Stomach smooth muscle (tissue), 2 donors: ENCODE measurements around the gene SH2D5.

Experiments used
- H3K27ac ChIP-seq: one replicate; pipeline ENCODE4 v1.7.0; 2013; ENCODE audit warnings: mild to moderate bottlenecking, low read length, inconsistent platforms
- H3K27me3 ChIP-seq, 2 donors: one replicate each; pipeline ENCODE4 v1.7.0; 2013; ENCODE audit warnings: low read length in 2 of 2; ENCODE audit not compliant: insufficient read depth in 2 of 2, control insufficient read depth in 1 of 2
- H3K36me3 ChIP-seq, 2 donors: one replicate each; pipeline ENCODE4 v1.7.0; 2013; ENCODE audit warnings: low read length in 2 of 2; ENCODE audit not compliant: control insufficient read depth in 2 of 2, insufficient read depth in 2 of 2
- H3K4me1 ChIP-seq: one replicate; pipeline ENCODE4 v1.7.0; 2013; ENCODE audit warnings: low read length; ENCODE audit not compliant: control insufficient read depth, insufficient read depth
- H3K4me3 ChIP-seq, 2 donors: one replicate each; pipeline ENCODE4 v1.7.0; 2013; ENCODE audit warnings: low read length in 2 of 2
- H3K9ac ChIP-seq, 2 donors: one replicate each; pipeline ENCODE4 v1.7.0; 2013; ENCODE audit warnings: low read length in 2 of 2, mild to moderate bottlenecking in 1 of 2
- H3K9me3 ChIP-seq, 2 donors: one replicate each; pipeline ENCODE4 v1.7.0; 2013; ENCODE audit warnings: low read length in 2 of 2; ENCODE audit not compliant: control insufficient read depth in 2 of 2
- donor health status: healthy.
- donor health status: Pancreatic carcinoma.

Gene SH2D5

DNA sequence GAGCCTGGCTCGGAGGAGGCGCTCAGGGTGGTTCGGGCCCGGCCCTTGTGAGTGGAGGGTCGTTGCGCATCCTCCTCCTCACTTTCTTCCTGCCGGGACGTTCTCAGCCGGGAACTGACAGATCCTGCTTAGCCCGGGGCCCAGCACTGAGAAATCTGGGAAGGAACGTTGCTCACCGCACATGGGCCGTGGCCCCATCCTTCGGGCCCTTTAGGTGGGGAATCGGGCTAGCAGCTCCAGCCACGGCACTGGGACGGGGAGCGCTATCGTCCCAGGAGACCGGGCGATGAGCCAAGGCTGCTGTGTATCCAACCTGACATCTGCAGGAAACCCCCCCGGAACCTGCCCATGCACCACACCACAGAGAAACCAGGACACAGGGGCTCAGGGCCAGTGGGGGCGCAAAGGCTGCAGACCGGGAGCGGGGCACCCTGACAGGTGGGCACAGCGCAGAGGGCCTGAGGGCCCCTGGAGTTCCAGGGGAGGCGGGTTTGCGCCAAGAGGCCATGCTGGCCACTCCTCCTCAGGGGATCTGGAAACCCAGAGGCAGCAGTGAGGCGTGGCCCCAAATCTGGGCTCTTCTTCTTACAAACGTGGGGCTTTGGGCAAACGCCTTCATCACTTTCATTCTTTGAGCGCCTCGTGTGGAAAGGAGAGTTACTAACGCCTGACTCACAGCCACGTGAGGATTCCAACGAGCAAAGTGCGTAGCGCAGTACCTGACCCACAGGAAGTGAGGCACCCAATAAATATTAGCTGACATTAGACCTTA, at the start of gene SH2D5:
Gene SH2D5, minus strand, starts transcription at position 116 of the 772 bp plus-strand sequence. CDS start 4,659 bp downstream, outside the sequence.
- Histone ChIP-seq H3K36me3 (peaks cover 6 to 8% of the 10 kb centered on the region in 2 donors), H3K4me1 (peaks cover 29% of the 10 kb centered on the region), H3K27me3 (peaks cover 20 to 29% of the 10 kb centered on the region in 2 donors), H3K27ac (no peak within 1 kb of the TSS), H3K9ac (peak within 1 kb of the TSS; percentile 60 to 65), H3K9me3 (no peaks in the 10 kb centered on the region), H3K4me3 (peak within 1 kb of the TSS; percentile 84 to 93)

DNA sequence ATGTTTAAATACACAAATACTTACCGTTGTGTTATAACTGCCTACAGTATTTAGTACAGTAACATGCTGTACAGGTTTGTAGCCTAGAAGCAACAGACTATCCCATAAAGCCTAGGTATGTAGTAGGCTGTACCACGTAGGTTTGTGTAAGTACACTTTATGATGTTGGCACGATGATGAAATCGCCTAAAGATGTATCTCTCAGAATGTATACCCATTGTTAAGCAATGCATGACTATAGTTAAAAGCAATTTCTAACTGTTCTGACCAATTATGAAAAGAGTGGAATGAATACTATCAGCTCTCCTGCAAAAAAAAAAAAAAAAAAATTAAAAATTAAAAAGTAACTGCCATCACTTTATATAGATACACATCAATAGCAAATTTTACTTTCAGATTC, 43.2 kb upstream of the SH2D5 start:
- Histone ChIP-seq H3K27ac (no peak overlapping the region), H3K4me3 (no peak overlapping the region), H3K27me3 (no peaks in the 10 kb centered on the region), H3K9me3 (no peaks in the 10 kb centered on the region), H3K4me1 (no peaks in the 10 kb centered on the region), H3K9ac (no peak overlapping the region), H3K36me3 (peaks cover 22 to 36% of the 10 kb centered on the region in 2 donors)

DNA sequence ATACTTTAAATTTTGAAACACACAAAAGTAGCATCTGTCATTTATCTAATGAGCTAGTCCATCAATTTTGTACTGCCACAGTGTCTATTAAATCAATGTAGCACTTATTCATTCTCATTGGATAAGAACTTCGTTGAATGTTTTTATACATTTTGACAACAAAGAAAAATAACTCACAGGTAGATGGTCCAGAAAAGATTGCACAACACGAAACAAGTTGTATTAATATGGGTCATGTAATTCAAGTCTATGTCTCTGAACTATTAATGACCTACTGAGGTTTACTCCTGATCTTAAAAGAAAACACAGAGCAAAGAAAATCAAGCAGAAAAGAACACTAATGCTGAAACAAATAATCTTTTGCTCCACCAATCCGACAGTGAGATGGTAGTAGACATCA, 39.3 kb upstream of the SH2D5 start:
- Histone ChIP-seq H3K36me3 (peaks cover 39 to 56% of the 10 kb centered on the region in 2 donors), H3K27ac (no peak overlapping the region), H3K4me3 (no peak overlapping the region), H3K9me3 (no peaks in the 10 kb centered on the region), H3K4me1 (no peaks in the 10 kb centered on the region), H3K9ac (no peak overlapping the region), H3K27me3 (no peaks in the 10 kb centered on the region)

DNA sequence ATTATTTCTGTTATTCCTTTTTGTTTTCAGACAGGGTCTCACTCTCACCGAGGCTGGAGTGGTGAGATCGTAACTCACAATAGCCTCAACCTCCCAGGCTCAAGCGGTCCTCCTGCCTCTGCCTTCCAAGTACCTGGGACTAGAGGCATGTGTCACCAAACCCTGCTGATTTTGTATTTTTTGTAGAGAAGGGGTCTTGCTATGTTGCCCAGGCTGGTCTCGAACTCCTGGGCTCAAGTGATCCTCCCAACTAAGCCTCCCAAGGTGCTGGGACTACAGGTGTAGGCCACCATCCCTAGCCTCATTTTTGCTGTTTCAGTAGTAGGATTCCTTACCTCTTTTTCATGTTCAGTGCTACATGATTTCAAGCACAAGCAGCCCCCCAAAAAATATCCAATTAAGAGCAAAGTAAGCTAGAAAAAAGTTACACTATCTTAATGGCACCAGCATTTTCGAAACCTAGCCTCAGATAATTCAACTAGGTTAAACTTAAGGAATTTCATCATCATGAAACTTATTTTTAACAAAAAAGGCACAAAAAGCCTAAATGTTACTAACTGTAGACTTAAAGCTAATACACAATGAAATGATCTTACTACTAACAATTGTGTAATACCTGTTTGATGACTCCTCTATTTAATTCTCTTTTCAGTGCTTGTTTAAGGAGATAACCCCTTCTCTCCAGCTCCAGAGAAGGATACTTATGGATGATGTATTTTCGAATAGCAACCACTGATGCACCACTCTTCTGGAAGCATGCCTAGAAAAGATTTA, 38.0 kb upstream of the SH2D5 start:
- Histone ChIP-seq H3K4me1 (no peaks in the 10 kb centered on the region), H3K27me3 (no peaks in the 10 kb centered on the region), H3K36me3 (peaks cover 44 to 56% of the 10 kb centered on the region in 2 donors), H3K9me3 (no peaks in the 10 kb centered on the region), H3K27ac (no peak overlapping the region), H3K4me3 (no peak overlapping the region), H3K9ac (no peak overlapping the region)

DNA sequence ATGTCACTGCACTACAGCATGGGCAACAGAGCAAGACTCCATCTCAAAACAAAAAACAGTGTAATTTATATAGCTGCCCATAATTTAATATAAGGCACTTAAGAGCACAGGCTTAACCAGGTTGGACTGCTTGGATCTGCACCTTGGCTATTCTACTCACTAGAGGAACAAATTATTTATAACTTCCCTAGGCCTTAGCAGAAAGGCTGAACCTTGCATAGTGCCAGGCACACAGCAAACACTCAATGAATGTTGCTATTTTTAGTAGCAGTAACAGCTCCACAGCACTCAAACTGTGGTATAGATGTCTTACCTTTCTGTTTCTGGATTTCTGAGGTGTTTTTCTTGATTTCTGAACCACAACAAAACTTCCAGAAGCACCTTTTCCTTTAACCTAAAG, 34.8 kb upstream of the SH2D5 start:
- Histone ChIP-seq H3K27me3 (no peaks in the 10 kb centered on the region), H3K4me1 (no peaks in the 10 kb centered on the region), H3K9ac (no peak overlapping the region), H3K9me3 (no peaks in the 10 kb centered on the region), H3K4me3 (no peak overlapping the region), H3K36me3 (peaks cover 49% of the 10 kb centered on the region in 2 donors), H3K27ac (no peak overlapping the region)

DNA sequence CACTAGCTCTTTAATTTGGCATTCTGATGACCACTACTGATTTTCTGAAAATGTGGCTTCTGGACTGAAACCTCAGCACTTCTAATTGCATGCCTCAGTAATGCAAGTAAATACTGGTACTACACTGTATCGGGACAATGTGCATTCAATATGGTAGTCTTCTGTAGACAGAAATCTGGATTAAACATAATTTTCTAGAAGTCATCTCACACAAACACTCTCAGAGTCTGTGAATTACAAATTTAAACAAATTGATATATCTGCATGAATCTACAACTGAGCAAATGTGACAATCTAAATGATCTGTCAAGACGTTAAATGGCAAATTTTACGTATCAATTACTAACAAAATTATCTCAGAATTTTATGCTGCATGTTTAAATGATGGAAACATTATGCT, 30.9 kb upstream of the SH2D5 start:
- Histone ChIP-seq H3K9ac (no peak overlapping the region), H3K36me3 (peaks cover 35 to 60% of the 10 kb centered on the region in 2 donors), H3K27me3 (no peaks in the 10 kb centered on the region), H3K27ac (no peak overlapping the region), H3K4me1 (no peaks in the 10 kb centered on the region), H3K4me3 (no peak overlapping the region), H3K9me3 (no peaks in the 10 kb centered on the region)

DNA sequence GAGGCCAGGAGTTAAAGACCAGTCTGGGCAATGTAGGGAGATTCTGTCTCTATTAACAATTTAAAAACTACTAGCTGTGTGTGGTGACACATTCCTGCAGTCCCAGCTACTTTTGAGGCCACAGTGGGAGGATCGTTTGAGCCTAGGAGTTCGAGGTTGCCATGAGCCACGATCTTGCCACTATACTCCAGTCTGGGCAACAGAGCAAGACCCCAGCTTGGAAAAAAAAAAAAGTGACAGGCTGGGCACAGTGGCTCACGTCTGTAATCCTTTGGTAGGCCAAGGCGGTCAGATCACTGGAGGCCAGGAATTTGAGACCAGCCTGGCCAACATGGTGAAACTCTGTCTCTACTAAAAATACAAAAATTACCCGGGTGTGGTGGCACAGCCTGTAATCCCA, 27.8 kb upstream of the SH2D5 start:
- Histone ChIP-seq H3K27ac (no peak overlapping the region), H3K4me3 (no peak overlapping the region), H3K36me3 (peaks cover 41 to 56% of the 10 kb centered on the region in 2 donors), H3K27me3 (no peaks in the 10 kb centered on the region), H3K4me1 (no peaks in the 10 kb centered on the region), H3K9me3 (no peaks in the 10 kb centered on the region), H3K9ac (no peak overlapping the region)

DNA sequence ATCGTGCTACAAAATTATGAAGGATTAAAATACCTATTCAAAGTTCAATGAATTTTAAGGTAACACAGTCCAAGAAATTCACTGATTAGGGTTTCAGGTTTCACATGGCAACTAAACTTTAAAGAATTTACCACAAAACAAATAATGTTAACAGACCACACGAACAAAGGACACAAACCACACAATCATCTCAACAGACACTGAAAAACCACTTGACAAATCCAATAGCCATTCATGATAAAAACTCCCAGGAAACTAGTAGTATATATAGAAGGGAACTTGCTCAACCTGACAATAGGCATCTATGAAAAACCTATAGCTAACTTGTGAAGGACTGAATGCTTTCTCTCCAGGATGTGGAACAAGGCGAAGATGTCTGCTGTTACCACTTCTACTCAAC, 21.1 kb upstream of the SH2D5 start:
- Histone ChIP-seq H3K4me3 (no peak overlapping the region), H3K36me3 (peaks cover 20 to 33% of the 10 kb centered on the region in 2 donors), H3K9ac (no peak overlapping the region), H3K4me1 (no peaks in the 10 kb centered on the region), H3K27ac (no peak overlapping the region), H3K9me3 (no peaks in the 10 kb centered on the region), H3K27me3 (no peaks in the 10 kb centered on the region)

DNA sequence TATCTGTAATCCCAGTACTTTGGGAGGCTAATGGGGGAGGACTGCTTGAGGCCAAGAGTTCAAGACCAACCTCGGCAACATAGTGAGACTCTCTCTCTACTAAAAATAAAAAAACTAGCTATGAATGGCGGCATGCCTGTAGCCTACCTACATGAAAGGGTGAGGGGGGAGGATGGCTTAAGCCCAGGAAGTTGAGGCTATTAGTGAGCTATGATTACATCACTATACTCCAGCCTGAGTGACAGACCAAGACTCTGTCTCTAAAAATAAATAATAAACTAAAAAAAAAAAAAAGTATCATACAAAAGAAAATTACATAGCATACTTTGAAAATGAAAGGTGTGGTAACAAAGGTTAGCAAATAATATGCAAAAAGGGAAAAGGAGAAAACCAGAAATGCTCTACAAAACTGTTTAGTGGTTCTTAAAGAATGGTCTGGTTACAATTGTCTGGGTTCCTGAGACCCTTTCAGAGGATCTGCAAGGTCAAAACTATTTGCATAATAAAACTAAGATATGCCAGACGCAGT, 19.0 kb upstream of the SH2D5 start:
- no peaks in the 10 kb centered on the region for H3K27me3 ChIP-seq
- no peak overlapping the region for H3K27ac ChIP-seq
- no peak overlapping the region for H3K9ac ChIP-seq
- no peak overlapping the region for H3K4me3 ChIP-seq
- peaks cover 28 to 49% of the 10 kb centered on the region in 2 donors for H3K36me3 ChIP-seq
- H3K9me3 ChIP-seq = no peaks in the 10 kb centered on the region
- no peaks in the 10 kb centered on the region for H3K4me1 ChIP-seq

DNA sequence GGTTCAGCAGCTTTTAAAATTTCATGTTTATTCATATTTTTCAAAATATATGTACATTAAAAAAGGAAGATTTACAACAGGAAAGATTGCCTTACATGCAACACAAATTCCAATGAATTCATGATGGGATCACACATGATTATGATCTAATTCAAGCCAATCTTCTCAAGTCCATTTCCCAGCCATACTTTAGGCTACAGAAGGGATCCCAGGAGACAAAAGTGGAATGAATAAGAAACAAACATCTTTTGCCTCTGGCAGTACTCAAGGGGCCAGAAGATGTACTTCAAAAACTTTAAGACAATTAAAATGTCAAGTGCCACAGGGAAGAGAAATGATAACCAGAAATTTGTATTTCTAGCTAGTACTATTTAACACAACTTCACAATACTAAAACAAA, 10.2 kb upstream of the SH2D5 start:
- Histone ChIP-seq H3K9ac (no peak overlapping the region), H3K4me1 (no peaks in the 10 kb centered on the region), H3K36me3 (peaks cover 48 to 50% of the 10 kb centered on the region in 2 donors), H3K27ac (no peak overlapping the region), H3K4me3 (no peak overlapping the region), H3K9me3 (no peaks in the 10 kb centered on the region), H3K27me3 (no peaks in the 10 kb centered on the region)
